Bronchial epithelial cell (primary cell): Measurements from ENCODE around the gene PTPRC. TPM values are rescaled to one million over a fixed set of nuclear protein-coding genes. Genes with fewer than 3 reads are reported as not detected.

Source experiments
- DNase-seq: peaks from one replicate; pipeline ENCODE4 v3.0.0-alpha.2; 2010; ENCODE audit warnings: low read depth
- FAIRE-seq: peaks from 2 replicates; lab custom pipeline; 2011; peaks lifted over from hg19 to GRCh38; lab: Jason Lieb, UNC
- H3K27me3 ChIP-seq: 2 replicates; pipeline ENCODE4 v1.5.1; 2011; ENCODE audit warnings: low read length; ENCODE audit not compliant: control insufficient read depth, insufficient read depth
- H3K36me3 ChIP-seq: 2 replicates; pipeline ENCODE4 v1.5.1; 2011; ENCODE audit warnings: low read length; ENCODE audit not compliant: control insufficient read depth, insufficient read depth
- H3K4me3 ChIP-seq: 2 replicates; pipeline ENCODE4 v1.5.1; 2011; ENCODE audit warnings: mild to moderate bottlenecking, low read depth, low read length, control low read depth
- CTCF ChIP-seq: IDR thresholded peaks from 2 replicates; pipeline ENCODE4 v1.5.1; 2011; ENCODE audit warnings: mild to moderate bottlenecking, moderate library complexity, low read length, control low read depth, inconsistent platforms; ENCODE audit not compliant: insufficient read depth, severe bottlenecking
- total RNA-seq: library from RNA; depleted of rRNA; stranded (reverse); fragments of >200 nt; gene quantifications from 2 replicates; pipeline ENCODE4 v1.2.1, GENCODE V29; 2014

Gene PTPRC
- total RNA-seq, 1 donor from 2014 or later: not detected

- Histone ChIP-seq H3K36me3 (no peaks in the 10 kb centered on the region), H3K27me3 (no peaks in the 10 kb centered on the region), H3K4me3 (no peak overlapping the region)
- DNase-seq (no peak), FAIRE-seq (no peak)
- no peak for TF ChIP-seq CTCF
Measured at GRCh38 chr1:198605406-198605805, 33.4 kb upstream of the PTPRC start.

- peak; percentile 12 for DNase-seq
- TF ChIP-seq CTCF: no peak
- no peak overlapping the region for H3K4me3 ChIP-seq
- no peaks in the 10 kb centered on the region for H3K36me3 ChIP-seq
- FAIRE-seq: no peak
- no peaks in the 10 kb centered on the region for H3K27me3 ChIP-seq
Measured at GRCh38 chr1:198606020-198606438, 32.8 kb upstream of the PTPRC start.

GRCh38 chr1:198607714-198608113 lies 31.1 kb upstream of the PTPRC start:
- Histone ChIP-seq H3K36me3 (no peaks in the 10 kb centered on the region), H3K4me3 (no peak overlapping the region), H3K27me3 (no peaks in the 10 kb centered on the region)
- no peak for TF ChIP-seq CTCF
- FAIRE-seq: no peak
- DNase-seq: peak; percentile 70

GRCh38 chr1:198610362-198610761 lies 28.5 kb upstream of the PTPRC start:
- Histone ChIP-seq H3K36me3 (no peaks in the 10 kb centered on the region), H3K27me3 (no peaks in the 10 kb centered on the region), H3K4me3 (no peak overlapping the region)
- FAIRE-seq (no peak), DNase-seq (no peak)
- TF ChIP-seq CTCF: no peak

GRCh38 chr1:198611219-198611618 lies 27.6 kb upstream of the PTPRC start:
- H3K27me3 ChIP-seq: no peaks in the 10 kb centered on the region
- FAIRE-seq (no peak), DNase-seq (no peak)
- H3K36me3 ChIP-seq: no peaks in the 10 kb centered on the region
- H3K4me3 ChIP-seq: no peak overlapping the region
- no peak for TF ChIP-seq CTCF

- no peak for TF ChIP-seq CTCF
- FAIRE-seq: no peak
Measured at GRCh38 chr1:198612471-198613260, 26.2 kb upstream of the PTPRC start.

More at GRCh38 chr1:198612471-198613260, 26.2 kb upstream of the PTPRC start:
- Histone ChIP-seq H3K36me3 (no peaks in the 10 kb centered on the region), H3K4me3 (no peak overlapping the region), H3K27me3 (no peaks in the 10 kb centered on the region)
- DNase-seq: no peak
